ENCODE measurements around the gene RAB31.

Gene RAB31

DNA sequence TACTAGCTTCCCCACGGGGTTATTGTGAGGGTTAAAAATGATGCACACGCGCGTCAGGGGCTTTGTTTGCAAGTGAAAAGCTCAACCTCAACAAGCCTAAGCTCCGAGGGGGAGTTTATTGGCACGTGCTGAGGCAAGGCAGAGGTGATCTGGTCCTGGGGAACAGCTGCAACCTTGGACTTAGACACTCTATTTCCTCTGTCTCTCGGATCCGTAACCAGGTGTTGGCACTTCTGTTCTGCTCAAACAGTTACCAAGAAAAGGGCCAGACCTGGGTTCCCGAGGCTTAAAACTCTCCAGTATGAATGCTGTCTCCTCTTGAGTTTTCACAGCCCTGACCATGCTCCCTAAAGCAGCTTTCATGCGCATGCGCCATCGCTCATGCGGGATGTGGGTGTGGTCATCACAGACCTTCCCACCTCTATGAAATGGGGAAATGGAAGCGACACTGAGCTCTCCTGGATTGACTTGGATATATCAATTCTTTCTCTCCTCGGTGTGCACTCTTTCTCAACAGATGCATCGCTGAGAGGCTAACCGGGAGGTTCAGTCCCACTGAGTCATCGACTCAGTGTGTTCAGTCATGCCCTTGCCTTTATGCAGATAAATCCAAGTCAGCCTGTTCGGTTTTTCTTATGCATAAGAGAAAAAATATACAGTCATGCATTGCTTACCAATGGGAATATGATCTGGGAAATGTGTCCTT lies 19.9 kb upstream of the RAB31 start:
- no peak overlapping the region for H3K4me3 ChIP-seq (ENCODE audit: low read depth, low read length, poor library complexity, severe bottlenecking)
- H3K36me3 ChIP-seq (ENCODE audit: insufficient read depth, low read length): no peaks in the 10 kb centered on the region
- H3K79me2 ChIP-seq (ENCODE audit: insufficient read depth, low read length): no peaks in the 10 kb centered on the region
- no peaks in the 10 kb centered on the region for H3K9me3 ChIP-seq (ENCODE audit: low read length)
- no peak overlapping the region for H3K27ac ChIP-seq (ENCODE audit: low read depth, low read length, poor library complexity, severe bottlenecking)
- H3K4me2 ChIP-seq (ENCODE audit: low read length): no peak overlapping the region
- no peak for TF ChIP-seq EZH2 (IDR thresholded peaks at IDR 0.05; ENCODE audit: borderline replicate concordance, low read length)
- TF ChIP-seq, protein P1, sequence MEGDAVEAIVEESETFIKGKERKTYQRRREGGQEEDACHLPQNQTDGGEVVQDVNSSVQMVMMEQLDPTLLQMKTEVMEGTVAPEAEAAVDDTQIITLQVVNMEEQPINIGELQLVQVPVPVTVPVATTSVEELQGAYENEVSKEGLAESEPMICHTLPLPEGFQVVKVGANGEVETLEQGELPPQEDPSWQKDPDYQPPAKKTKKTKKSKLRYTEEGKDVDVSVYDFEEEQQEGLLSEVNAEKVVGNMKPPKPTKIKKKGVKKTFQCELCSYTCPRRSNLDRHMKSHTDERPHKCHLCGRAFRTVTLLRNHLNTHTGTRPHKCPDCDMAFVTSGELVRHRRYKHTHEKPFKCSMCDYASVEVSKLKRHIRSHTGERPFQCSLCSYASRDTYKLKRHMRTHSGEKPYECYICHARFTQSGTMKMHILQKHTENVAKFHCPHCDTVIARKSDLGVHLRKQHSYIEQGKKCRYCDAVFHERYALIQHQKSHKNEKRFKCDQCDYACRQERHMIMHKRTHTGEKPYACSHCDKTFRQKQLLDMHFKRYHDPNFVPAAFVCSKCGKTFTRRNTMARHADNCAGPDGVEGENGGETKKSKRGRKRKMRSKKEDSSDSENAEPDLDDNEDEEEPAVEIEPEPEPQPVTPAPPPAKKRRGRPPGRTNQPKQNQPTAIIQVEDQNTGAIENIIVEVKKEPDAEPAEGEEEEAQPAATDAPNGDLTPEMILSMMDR (IDR thresholded peaks at IDR 0.05; ENCODE audit: low read length): no peak
- no peak overlapping the region for H3K9ac ChIP-seq (ENCODE audit: low read length)
- no peaks in the 10 kb centered on the region for H3K27me3 ChIP-seq (ENCODE audit: insufficient read depth, low read length)
- no peaks in the 10 kb centered on the region for H3F3A ChIP-seq (ENCODE audit: insufficient read depth, low read length)
- H3K4me1 ChIP-seq (ENCODE audit: insufficient read depth, low read length, severe bottlenecking): no peaks in the 10 kb centered on the region
- H2AFZ ChIP-seq (ENCODE audit: low read length): no peak overlapping the region
- H4K20me1 ChIP-seq (ENCODE audit: insufficient read depth, low read length): no peaks in the 10 kb centered on the region
- no peaks in the 10 kb centered on the region for H3K9me2 ChIP-seq (ENCODE audit: low read depth, low read length)

DNA sequence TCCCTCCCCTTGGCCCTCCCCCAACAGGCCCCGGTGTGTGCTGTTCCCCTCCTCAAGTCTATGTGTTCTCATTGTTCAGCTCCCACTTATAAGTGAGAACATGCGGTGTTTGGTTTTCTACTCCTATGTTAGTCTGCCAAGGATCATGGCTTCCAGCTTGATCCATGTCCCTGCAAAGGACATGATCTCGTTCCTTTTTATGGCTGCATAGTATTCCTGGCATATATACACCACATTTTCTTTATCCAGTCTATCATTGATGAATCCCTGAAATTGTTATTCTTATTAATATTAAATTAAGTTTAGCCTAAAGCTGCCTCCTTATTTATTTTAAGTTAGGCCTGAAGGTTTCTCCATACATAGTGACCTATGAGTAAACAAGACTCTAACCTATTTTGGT lies 18.8 kb upstream of the RAB31 start:
- Histone ChIP-seq H3K4me3 (ENCODE audit: low read depth, low read length, poor library complexity, severe bottlenecking) (no peak overlapping the region), H3K79me2 (ENCODE audit: insufficient read depth, low read length) (no peaks in the 10 kb centered on the region), H3K9me3 (ENCODE audit: low read length) (no peaks in the 10 kb centered on the region), H3F3A (ENCODE audit: insufficient read depth, low read length) (no peaks in the 10 kb centered on the region), H3K27me3 (ENCODE audit: insufficient read depth, low read length) (no peaks in the 10 kb centered on the region), H2AFZ (ENCODE audit: low read length) (no peak overlapping the region), H3K9me2 (ENCODE audit: low read depth, low read length) (no peaks in the 10 kb centered on the region), H3K9ac (ENCODE audit: low read length) (no peak overlapping the region), H3K36me3 (ENCODE audit: insufficient read depth, low read length) (no peaks in the 10 kb centered on the region), H3K4me1 (ENCODE audit: insufficient read depth, low read length, severe bottlenecking) (no peaks in the 10 kb centered on the region), H4K20me1 (ENCODE audit: insufficient read depth, low read length) (no peaks in the 10 kb centered on the region), H3K4me2 (ENCODE audit: low read length) (no peak overlapping the region), H3K27ac (ENCODE audit: low read depth, low read length, poor library complexity, severe bottlenecking) (no peak overlapping the region)
- TF ChIP-seq EZH2 (IDR thresholded peaks at IDR 0.05; ENCODE audit: borderline replicate concordance, low read length): no peak
- TF ChIP-seq, protein P1 (IDR thresholded peaks at IDR 0.05; ENCODE audit: low read length): no peak

DNA sequence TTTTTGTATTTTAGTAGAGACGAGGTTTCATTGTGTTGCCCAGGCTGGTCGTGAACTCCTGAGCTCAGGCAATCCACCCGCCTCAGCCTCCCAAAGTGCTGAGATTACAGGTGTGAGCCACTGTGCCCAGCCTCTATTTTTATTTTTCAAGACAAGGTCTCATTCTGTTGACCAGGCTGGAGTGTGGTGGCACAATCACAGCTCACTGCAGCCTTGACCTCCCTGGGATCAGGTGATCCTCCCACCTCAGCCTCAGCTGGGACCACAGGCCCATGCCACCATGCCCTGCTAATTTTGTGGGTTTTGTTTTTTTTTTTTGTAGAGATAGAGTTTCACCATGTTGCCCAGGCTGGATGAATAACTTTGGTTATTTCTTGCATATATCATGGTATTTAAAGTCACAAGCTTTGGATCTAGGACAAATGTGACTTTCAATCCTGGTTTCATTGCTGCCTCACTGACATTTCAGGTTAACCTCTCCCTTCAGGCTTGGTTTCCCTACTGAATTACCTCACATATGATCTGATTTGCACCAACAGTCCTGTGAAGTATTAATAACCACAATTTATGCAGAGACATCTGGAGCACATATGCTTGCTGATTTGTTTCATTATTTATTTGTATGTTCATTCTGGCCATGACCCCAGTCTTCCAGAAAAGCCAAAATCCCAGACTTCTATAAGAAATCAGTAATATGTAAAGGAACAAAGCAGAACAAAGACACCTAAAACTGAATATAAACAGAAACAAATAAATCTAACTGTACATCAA lies 17.5 kb upstream of the RAB31 start:
- Histone ChIP-seq H3K79me2 (ENCODE audit: insufficient read depth, low read length) (no peaks in the 10 kb centered on the region), H3K9me3 (ENCODE audit: low read length) (no peaks in the 10 kb centered on the region), H3K9me2 (ENCODE audit: low read depth, low read length) (no peaks in the 10 kb centered on the region), H2AFZ (ENCODE audit: low read length) (no peak overlapping the region), H3K27me3 (ENCODE audit: insufficient read depth, low read length) (no peaks in the 10 kb centered on the region), H3K27ac (ENCODE audit: low read depth, low read length, poor library complexity, severe bottlenecking) (no peak overlapping the region), H3K4me2 (ENCODE audit: low read length) (no peak overlapping the region), H3K36me3 (ENCODE audit: insufficient read depth, low read length) (no peaks in the 10 kb centered on the region), H3K4me3 (ENCODE audit: low read depth, low read length, poor library complexity, severe bottlenecking) (no peak overlapping the region), H3F3A (ENCODE audit: insufficient read depth, low read length) (no peaks in the 10 kb centered on the region), H3K4me1 (ENCODE audit: insufficient read depth, low read length, severe bottlenecking) (no peaks in the 10 kb centered on the region), H3K9ac (ENCODE audit: low read length) (no peak overlapping the region), H4K20me1 (ENCODE audit: insufficient read depth, low read length) (no peaks in the 10 kb centered on the region)
- TF ChIP-seq, protein P1 (IDR thresholded peaks at IDR 0.05; ENCODE audit: low read length): no peak
- no peak for TF ChIP-seq EZH2 (IDR thresholded peaks at IDR 0.05; ENCODE audit: borderline replicate concordance, low read length)
